ENCODE data around the gene ST6GALNAC6.

ST6GALNAC6 gene

DNA sequence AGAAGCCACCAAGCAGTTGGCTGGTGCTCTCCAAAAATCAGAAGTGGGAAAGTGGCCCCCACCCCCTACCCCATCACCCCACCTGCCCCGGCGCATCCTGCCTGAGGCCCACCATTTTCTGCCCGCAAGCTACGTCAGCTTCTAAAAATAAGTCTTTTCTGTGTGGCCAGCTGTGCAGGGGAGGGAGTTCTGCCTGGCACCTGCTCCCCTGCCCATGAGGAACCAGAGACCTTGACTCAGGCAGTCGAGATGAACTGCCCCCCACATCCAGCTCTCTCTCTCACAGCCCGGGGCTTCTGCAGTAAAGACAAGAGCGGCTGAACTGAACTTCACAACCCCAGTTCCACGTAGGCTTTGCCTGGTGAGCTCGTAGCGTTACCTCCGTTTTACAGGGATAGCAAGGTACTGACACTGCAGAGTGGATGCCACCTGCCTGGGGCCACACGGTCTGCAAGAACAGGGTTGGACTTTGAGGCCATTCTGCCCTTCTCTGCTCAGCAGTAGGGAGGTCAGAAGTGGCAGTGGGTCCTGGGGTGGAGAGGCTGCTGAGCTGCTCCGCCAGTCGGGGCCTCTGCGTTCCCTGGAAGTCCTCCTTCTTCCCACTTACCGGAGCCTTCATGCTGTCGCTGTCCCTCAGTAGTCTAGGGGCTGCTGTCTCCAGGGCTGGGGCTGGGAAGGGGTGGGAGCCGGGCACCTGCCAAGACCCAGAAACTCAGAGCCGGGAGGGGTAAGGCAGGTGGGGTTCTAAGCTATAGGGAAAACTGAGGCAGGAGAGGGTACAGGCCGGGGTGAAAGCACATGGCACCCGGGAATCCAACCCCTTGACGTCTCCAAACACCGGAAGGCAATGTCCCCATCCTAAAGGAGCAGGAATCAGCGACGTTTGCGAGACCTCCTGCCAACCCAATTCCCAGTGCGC, 16.7 kb upstream of the ST6GALNAC6 start:
- DNase-seq, result no peak

DNA sequence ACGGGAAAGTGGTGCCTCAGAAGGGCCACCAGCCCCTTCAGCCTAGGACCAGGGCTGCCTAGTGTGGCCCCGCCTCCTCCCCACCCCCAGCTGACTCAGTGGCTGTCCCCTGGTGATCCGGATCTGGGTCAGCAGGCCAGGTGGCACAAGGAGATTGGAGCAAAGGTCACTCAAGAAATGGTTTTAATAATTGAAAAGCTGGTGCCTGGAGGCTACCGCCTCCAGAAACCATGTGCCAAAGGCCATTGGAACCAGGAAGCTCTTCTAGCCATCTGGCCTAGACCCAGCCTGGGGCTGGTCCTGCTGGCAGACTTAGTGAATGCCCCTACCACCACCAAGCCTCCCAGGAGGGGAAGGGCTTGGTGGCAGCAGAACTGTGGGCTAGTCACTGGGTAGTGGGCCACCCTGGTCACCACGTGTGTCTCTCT, 15.9 kb upstream of the ST6GALNAC6 start:
- no peak for DNase-seq

- DNase-seq, result no peak
Observed at GRCh38 chr9:127913682-127914081, 14.3 kb upstream of the ST6GALNAC6 start.

- peak; percentile 32 for DNase-seq
Observed at GRCh38 chr9:127912882-127913281, 13.5 kb upstream of the ST6GALNAC6 start.

GRCh38 chr9:127912296-127912695, 12.9 kb upstream of the ST6GALNAC6 start:
- DNase-seq, result no peak

GRCh38 chr9:127910613-127911205, 11.3 kb upstream of the ST6GALNAC6 start:
- DNase-seq, result peak; percentile 55

DNA sequence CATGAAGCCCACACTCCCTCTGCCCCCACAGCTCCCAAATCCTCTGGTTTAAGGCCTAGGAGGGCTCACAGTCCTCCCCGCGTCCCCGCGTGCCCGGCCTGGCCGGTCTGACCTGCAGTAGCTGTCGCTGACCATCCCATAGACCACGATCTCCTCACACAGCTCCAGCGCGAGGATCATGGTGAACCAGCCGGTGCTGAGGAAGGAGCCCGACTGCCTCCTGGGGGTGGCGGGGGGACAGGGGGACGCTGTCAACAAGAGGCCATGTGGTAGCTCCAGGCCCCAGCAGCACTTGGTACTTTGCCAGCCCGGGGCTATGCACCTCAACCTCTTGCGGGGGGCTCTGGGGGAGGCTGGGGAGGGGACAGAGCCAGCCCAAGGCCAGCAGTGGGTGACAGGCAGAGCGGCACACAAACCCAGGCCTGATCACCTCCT, 10.5 kb upstream of the ST6GALNAC6 start:
- DNase-seq, result no peak

DNA sequence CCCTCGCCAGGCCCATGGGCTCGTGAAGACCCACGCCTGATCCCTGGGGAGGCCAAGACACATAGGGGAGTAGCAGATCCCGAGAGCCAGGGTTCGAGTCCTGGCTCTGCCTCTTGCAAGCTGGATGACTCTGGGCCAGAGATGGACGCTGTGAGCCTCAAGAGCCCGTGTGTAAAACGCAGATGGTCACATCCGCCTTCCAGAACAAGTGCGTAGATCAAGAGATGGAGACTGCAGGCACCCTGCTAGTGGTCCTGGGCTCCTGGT, 9.2 kb upstream of the ST6GALNAC6 start:
- DNase-seq, result no peak

- no peak for DNase-seq
Observed at GRCh38 chr9:127907867-127908659, 8.7 kb upstream of the ST6GALNAC6 start.

GRCh38 chr9:127905788-127906191, 6.4 kb upstream of the ST6GALNAC6 start:
- no peak for DNase-seq

- no peak for DNase-seq
Observed at GRCh38 chr9:127905004-127905728, 5.8 kb upstream of the ST6GALNAC6 start.

GRCh38 chr9:127904561-127905003, 5.2 kb upstream of the ST6GALNAC6 start:
- DNase-seq, result no peak

DNA sequence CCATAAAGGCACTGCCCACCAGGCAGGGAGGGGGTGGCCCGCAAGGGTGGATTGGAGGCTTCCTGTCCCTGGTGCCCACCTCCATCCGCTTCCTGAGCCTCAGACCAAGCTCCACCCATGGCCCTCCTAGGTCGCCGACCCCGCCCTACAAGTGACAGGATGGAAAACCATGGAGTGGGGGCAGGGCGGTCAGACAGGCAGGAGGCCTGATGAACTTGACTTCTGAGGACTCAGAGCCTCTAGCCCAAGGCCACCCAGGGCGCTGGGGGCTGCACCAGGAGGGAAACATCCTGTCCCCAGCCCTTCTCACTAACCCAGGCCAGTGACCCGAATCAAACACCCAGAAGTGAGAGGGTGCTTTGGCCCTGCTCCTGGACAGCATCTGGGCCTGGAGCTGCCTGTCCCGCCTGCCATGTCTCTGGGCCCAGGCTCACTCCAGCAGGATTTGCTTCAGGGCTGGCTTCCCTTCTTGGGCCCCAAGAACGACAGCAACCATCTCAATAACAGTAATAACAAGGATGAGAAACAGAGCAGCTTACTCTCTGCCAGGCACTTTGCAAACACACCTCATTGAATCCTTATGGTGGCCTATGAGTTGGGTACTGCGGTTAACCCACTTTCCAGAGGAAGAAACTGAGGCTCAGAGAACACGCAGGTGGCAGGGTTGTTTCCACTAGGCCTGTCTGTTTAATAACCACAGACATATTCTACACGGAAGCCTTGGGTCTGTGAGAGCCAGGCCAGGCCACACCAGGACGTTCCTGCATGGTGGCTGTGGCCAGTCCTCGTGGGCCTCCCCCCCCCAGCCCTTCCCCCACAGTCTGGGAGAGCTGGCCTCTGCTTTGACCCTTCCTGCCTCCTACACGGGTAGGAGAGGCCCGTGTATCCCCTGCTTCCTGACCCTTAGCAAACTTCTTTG, 4.4 kb upstream of the ST6GALNAC6 start:
- DNase-seq, result no peak

DNA sequence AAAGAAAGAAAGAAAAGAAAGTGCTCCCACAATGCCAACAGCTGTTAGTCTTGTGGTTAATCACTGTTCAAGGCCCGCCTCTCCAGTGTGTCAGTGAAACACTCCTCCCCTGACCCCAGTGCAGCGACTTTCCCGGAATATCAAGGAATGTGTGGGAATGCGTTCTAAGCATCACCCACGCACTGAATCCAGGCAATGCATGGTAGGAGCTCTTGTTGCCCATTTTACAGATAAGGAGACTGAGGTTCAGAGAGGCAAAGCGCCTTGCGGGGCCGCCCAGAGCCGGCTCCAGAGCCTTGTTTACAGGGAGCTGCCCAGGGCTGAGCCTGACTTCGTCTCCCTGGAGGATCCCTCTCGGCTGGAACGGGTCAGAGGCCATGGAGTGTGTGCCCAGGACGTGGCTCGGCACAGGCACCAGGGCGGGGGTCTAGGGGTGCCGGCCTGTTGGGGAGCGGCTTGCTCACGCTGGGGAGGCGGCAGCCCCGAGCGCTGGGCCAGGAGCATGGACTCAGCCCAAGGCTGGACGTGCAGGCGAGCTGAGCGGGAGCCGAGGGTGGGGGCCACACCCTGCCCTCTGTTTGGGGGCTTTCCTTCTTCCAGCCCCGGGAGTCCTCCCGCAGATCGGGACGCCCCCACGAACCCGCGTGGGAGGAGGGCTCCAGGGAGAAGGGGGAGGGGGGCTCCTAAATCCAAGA, 823 bp downstream of the ST6GALNAC6 start:
- DNase-seq, result peak; percentile 62

DNA sequence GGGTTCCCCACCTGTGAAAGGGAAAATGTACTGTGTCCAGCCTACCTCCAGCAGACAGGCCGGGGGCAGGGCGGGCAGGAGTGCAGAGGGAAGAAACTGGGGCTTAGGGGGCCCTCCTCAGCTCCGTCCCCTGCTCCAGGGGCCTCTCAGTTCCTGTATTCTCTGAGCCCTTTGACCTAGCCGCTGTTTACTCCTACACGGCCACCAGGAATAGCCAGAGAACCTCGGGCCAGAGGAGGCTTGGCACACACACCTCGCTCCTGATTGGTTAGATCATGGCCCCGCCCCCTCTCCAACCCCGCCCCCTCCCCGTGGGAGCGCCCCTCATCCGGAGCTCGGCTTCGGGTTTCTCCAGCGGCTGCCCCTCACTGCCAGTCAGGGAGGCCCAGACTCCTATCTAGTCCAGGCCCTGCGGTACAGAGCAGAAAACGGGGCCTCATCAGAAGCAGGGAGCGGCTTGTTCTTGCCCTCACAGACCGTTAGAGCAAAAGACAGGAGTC, 2.2 kb downstream of the ST6GALNAC6 start:
- peak; percentile 63 for DNase-seq

- no peak for DNase-seq
Observed at GRCh38 chr9:127896395-127897192, 2.8 kb downstream of the ST6GALNAC6 start.

DNA sequence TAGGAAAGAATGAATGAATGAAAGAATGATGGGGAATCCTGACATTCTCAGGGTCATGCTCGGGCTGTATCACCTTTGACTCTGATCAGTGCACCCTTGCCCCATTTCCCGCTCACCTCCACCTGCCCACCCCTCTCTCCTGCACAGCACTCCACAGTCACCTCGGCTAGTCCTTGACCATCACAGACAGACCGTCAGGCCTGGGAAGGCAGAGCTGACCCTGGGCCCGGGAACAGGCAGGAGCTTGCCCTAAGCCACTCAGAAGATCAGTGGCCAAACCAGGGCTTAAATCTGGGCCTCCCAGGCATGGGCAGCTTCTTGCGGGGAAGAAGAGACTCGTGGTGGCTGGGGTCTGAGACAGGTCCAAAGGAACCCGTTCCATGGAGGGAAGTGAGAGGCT, 3.6 kb downstream of the ST6GALNAC6 start:
- no peak for DNase-seq

DNA sequence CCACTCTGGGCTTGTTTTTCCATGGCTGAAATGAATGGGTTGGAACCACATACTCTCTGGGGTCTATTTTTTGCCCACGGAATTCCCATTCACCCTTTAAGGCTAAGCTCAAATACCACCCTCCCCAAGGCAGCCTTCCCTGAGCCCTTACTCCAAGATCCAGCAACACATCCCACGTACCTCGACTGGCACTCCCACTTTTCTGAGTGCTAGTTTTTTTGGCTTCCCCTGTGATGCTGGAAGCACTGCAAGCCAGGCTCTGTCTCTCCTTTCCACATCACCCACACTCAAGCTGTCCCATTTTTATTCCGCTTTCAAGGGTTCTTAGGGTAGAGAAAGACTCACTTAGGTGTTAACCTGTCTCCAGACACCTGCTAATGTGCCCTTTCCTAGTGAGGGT, 6.0 kb downstream of the ST6GALNAC6 start:
- DNase-seq, result no peak

- DNase-seq, result no peak
Observed at GRCh38 chr9:127892831-127893230, 6.6 kb downstream of the ST6GALNAC6 start.

DNA sequence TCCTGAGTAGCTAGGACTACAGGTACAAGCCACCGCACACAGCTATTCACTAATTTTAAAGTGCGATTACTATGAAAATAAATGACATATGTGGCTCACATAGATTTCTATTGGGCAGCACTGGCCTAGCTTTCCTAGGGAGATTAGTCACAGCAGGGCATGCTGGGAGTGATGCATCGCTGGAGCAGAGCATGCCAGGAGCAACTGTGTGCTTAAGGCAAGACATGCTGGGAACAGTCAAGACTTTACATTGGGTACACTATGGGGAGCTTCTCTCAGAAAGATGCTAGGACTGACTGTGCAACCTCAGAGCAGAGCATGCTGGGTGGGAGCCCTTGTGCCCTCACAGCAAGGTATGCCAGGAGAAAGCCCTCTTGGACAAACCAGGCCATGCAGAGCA, 9.3 kb downstream of the ST6GALNAC6 start:
- no peak for DNase-seq

Data from NCI-H69 (cell line).